Measurements from ENCODE around the gene ZSWIM1.

GRCh38 chr20:45924391-45925261 lies 43.6 kb downstream of the ZSWIM1 start:
- TF ChIP-seq, protein P1, sequence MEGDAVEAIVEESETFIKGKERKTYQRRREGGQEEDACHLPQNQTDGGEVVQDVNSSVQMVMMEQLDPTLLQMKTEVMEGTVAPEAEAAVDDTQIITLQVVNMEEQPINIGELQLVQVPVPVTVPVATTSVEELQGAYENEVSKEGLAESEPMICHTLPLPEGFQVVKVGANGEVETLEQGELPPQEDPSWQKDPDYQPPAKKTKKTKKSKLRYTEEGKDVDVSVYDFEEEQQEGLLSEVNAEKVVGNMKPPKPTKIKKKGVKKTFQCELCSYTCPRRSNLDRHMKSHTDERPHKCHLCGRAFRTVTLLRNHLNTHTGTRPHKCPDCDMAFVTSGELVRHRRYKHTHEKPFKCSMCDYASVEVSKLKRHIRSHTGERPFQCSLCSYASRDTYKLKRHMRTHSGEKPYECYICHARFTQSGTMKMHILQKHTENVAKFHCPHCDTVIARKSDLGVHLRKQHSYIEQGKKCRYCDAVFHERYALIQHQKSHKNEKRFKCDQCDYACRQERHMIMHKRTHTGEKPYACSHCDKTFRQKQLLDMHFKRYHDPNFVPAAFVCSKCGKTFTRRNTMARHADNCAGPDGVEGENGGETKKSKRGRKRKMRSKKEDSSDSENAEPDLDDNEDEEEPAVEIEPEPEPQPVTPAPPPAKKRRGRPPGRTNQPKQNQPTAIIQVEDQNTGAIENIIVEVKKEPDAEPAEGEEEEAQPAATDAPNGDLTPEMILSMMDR (IDR thresholded peaks at IDR 0.05; ENCODE audit: borderline replicate concordance, extremely low read depth, low read length, poor library complexity, severe bottlenecking) = no peak
- TF ChIP-seq EZH2 (IDR thresholded peaks at IDR 0.05; ENCODE audit: borderline replicate concordance, low read depth, low read length, severe bottlenecking) = no peak
